GM21619 (cell line): ENCODE data around the gene RAD51B.
"Not testable (repeated sequence)": the region's sequence is repeated elsewhere in the genome, so short reads cannot be mapped to it uniquely, and the experiment has no call there.

Source experiments
- ATAC-seq: cut with Tn5 transposase; IDR thresholded peaks from one replicate; pipeline ENCODE4 v1.9.1; 2021; ENCODE audit not compliant: unreplicated experiment

The RAD51B gene

DNA sequence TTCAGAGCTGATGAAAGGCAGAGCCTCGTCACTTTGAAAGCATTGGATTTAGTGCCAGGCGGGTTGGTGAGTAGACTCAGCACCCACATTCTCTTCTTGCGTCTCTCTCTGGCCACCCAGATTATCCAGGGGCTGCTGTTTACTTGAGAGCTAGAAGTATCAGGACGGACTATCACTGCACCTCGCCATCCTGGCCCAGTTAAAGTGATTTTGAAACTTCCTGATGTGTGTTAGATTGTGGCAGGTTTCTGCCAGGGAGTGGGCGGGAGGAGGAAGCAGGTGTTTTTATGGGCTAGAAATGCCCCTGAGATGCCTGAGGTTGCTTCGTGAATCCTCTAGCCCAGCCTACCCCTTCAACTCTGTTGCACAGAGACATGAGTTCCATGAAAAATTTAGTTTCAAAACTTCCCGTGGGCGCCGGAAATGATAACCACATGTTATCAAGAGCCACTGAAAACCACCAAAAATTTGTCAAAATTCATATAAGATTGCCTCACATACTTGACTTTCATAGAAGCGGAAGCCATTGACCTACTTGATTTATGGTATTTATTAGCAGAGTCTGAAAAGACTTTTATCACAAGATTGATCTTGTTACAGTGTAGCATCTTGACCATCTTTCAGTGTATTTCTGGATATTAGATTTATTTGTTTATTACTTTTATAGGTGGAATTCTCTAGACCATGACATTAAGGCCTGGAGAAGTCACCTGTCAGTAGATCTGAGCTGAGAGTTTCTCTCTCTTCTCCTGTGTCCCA is 466.0 kb downstream of the RAD51B start:
- ATAC-seq, result no peak

DNA sequence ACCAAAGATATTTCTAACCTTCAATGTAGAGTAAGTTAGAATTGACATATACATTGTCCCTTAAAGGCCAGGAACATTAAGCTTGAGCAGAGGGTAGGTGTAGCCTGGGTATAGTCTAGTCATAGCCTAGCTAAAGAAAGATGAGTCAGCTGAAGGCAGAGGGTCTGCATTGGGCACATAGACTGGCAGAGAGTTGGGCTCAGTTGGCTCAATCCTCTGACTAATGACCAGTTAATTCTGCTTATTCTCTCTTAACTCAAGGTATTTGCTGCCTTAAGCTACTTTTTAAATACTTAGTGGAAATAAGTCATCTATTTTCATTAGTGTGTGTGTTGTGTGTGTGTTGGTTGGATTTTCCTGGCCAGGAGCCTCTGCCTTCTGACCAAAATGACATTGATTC is 467.1 kb downstream of the RAD51B start:
- no peak for ATAC-seq

DNA sequence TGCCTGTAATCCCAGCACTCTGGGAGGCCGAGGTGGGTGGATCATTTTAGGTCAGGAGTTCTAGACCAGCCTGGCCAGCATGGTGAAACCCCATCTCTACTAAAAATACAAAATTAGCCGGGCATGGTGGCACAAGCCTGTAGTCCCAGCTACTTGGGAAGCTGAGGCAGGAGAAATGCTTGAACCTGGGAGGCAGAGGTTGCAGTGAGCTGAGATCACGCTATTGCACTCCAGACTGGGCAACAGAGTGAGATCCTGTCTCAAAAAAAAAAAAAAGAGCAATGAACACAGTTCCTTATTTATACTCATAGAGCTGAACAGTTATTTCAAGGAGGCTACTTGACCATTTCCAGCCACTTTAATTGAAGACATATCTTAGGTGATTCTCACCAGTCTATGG is 469.9 kb downstream of the RAD51B start:
- ATAC-seq, result not testable (repeated sequence)

DNA sequence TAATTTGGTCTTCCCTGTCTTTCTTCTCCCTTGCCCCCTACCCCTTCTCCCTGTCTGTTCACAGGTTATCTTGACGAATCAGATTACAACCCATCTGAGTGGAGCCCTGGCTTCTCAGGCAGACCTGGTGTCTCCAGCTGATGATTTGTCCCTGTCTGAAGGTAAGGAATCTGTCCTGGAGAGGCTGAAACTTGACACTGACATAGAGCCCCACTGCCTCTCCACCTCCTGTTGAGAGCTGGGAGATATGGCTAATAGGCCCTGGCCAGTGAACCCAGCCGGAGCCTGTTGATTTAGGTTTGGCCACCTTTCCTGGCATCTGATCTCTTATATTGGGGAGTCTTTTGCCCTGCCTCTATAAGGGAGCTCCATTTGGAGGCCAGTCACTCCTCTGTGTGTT is 472.2 kb downstream of the RAD51B start:
- no peak for ATAC-seq

DNA sequence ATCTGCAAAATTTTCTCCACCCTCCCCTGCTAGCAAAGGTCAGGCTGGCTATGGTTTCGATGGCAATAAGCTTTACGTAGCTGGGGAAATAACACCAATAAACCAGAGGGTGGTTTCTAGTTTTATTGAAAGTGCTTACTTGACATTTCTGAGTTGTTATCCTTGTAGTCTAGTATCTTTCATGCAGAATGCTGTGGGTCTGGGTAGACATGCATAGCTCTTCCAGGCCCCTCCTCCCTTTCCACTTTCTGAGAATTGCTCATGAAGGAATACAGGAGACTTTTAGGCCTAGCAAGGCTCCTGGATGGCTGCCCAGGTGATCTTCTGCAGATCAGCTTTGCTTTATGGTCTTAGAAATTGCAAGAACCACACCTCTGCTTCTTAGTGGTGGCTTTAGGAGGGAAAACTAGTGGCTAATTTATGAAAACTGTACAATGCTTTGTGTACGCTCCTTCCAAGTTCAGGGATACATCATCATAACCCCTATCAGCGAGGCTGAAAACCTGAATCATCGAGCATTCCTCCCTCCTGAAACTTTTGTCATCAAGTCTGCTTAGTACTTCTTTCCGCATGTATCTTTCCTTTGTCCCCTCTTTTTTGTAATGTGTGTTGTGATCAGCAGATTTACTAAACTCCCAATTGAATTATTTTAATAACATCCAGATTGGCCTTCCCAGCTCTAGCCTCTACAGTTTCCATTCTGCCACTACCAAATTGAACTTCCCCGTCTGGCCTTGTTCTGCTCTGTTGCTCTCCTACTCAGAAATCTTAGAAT is 473.0 kb downstream of the RAD51B start:
- ATAC-seq, result no peak

DNA sequence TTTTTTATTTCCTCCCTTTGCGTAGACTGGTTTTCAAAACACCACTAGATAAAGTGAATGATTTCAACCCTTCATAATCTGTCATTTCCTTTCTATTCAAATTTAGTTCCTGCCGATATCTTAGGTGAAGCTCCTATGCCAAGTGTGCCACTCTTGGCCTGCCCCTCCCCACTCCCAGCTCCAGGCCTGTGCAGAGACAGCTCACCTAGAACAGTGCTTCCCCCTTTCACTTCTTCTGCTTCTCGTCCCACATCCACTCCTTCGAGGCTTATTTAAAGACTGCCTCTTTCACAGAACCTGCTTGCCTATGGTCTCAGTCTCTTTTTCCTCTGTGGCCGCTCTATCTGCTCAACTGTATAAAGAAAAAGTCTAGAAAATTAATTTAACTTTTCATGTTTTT is 473.8 kb downstream of the RAD51B start:
- ATAC-seq, result no peak

DNA sequence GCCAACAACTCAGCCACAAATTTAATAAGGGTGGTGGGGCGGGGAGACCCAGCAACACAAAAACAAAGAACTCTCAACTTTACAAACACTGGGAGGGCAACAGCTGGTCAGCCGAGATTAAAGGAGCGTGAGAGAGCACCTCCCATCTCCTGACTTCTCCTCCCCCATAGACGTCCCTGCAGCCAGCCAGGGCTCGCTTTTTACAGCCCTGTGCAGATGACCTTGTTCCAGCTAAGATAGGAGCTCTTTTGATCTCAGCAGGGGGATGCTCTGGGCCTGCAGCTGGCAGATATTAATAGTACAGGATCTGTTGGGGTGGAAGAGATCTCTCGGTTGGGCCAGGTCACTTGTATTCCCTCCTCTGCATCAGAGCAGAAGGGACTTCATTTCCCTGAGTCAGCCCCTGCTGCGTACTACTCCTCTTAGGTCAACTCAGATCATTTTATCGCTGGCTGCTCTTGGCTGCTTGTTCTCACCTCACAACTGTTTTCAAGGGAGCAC is 475.8 kb downstream of the RAD51B start:
- ATAC-seq, result no peak

DNA sequence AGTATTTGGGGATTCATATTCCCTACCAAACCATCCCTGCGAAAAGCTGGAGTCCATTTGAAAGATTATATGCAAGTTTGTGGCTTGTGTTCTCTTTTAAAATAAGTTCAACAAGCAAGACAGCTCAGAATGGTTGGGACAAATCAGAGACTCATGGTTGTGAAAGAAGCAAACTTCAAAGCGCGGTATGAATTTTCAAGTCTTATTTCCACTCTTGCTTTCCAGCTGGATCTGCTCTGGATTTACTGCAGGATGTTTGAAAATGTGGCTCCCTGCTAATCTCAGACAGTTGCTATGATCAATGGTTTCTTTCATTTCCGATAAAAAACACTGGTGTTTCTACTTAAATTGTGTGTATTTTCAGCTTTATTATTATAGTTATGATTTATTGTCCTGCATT is 477.5 kb downstream of the RAD51B start:
- ATAC-seq, result no peak

DNA sequence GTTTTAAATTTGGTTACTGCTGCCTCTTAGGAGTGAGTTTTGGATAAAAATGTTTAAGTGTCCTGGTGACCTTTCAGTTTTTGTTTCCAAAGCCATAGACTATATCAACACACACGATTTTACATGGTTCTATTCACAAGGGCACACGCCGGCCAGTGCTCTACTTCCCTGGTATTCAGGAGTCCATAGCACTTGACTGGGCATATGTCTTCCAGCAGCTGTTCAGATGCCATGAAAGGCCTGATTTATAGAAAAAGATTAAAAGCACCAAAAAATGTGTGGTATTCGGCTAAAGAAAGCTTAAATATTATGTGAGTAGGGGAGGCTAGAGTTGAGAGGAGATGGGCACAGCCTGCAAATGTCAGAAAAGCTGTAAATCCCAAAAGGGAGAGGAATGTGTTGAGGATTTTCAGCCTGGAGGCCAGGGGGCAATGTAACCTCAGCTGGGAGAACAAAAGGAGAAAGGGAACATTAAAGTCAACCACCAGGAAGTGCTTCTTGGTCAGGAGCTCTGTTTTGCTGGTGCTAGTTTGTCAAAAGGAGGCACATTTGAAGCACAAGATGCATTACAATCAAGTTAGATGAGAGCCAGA is 478.4 kb downstream of the RAD51B start:
- no peak for ATAC-seq

DNA sequence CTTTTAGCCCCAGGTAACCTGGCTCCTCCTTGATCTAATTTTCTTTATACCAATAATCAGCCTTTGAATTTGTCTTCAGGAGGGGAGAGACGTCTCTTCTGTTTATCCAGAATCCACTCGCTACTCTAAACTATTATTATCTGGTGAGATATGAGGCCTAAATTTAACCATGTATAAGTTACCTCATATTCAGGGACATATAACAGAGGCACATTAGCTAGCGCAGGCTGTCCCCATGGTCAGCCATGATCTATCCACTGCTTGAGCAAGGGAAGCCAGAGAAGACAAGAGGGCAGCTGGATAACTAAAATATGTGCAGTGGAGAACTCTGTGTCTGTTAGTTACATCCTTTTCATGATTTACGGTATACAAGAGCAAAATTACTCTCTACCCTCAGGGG is 481.0 kb downstream of the RAD51B start:
- no peak for ATAC-seq

DNA sequence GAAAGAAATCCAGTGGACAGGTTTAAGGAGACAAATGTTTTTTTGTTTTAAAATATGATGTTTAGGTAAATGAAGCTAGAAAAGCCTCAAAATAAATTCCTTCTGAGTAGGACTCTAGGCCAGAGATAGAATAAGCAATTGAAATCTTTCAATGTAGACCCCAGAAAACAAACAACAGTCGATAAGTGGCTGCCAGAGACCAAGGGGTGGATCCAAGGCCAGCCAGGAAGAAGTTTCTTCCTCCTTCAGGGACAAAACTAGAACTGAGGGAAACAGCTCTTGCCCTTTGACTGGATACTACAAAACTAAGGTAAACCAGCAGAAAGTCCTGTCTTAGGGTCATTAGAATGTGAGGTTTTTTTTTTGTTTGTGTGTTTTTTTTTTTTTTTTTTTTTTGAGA is 481.6 kb downstream of the RAD51B start:
- ATAC-seq, result no peak

DNA sequence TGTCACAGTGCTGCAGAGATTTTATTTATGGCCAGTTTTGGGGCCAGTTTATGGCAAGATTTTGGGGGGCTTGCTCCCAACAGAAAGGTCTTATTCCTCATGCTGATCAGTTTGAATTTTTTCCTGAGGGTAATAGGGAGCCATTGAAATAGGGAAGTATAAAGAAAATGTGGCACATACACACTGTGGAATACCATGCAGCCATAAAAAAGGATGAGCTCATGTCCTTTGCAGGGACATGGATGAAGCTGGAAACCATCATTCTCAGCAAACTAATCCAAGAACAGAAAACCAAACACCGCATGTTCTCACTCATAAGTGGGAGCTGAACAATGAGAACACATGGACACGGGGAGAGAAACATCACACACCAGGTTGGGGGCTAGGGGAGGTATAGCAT is 483.4 kb downstream of the RAD51B start:
- ATAC-seq, result not testable (repeated sequence)

DNA sequence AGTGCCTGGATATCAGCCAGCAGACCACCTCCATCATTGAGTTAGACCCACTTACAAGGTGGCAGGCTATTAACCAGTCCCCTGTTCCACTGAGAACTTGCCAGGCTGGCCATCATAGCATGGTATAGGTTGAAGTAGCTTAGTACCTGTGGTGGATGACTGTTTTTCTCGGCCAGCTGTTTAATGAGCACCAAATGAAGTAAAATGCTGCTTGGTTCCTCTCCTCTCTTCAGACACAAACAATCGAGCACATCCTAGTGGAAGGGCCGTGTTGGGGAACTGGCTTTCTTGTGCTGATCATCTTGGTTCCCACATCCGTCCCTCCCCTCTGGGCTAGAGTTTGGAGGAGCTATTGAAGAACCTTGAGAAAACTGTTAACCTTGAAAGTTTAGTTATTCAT is 486.2 kb downstream of the RAD51B start:
- ATAC-seq, result peak; percentile 21

DNA sequence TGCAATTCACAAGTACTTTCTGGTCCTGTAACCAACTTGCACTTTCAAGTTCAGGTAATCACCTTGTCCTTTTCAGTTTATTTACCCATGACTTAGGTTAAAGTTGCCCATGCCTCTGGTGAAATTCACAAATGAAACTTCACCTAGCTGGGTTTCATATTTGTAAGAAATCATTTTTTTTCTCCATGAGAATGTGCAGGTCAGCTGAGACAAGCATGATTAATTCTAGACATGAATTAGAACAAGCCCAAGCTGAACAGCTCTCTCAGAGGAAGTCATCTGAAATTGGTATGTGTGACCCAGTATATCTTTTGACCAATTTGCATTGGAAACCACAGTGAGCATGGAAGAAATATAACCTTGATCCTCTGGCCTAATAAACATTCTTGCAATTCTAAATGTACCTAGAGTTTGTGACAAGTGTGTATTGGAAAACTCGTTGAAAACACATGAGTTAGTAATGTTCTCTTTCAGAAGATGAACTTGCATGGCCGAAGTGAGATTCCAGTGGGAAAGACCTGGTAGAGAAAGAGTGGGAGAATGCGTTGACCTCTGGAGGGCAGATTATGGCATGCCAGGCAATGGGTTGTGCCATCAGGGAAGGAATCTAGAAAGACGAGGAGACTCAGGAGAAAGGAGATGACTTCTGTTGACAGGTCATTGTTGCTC is 486.8 kb downstream of the RAD51B start:
- ATAC-seq, result peak; percentile 71

DNA sequence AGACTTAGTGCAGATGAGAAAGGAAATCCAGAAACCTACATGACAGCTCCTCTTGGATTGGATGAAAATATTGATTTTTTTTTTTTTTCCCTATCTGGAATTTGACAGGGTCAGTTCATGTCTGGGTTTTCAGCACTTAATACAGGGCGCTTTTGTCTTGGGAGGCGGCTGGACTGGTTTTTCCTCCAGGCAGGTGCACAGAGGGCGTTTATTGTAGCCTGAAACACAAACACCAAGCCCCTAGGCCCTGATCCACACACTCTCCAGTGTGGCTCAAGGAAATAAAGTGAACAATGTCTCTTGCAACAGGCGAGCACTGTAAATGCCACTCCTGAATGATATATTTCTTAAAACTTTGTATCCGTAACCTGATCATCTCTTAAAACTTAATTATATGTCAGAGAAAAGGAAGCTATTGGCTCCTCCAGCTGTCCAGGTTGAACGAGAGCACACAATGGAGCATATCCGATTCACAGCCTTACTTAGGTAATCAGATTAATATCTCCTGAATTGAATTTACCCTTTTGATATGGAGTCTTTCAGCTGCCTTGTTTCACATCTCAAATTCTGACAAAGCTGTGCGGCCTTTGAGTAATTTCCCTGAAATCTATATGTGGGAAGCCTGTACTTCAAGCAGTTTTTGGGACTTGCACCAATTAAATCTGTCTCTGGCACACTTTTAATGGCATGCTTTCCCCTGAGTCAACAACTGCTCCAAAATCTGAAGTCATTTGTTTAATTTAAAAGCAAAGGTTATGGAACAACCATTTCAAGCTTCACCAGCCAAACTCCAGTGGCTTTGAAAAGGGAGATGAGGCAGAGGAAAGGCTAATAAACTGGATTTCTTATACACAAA is 487.6 kb downstream of the RAD51B start:
- ATAC-seq, result no peak

DNA sequence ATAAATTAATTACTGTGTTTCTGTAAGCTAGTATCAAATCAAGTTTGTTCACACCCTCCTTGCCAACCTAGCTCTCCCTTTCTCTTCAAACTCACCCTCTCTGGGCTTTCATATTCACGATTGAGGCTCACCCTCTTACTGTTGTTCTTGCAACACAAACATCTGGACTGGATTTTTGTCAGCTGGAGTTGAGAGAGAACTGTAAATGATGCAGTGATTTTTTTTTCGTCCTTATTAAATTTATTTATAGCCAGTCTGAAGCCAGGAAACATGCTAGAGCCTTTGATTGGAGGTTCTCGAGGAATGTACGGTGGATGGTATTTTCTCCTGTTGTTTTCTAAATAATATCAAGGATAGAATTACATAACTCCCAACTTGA is 488.2 kb downstream of the RAD51B start:
- ATAC-seq, result no peak

DNA sequence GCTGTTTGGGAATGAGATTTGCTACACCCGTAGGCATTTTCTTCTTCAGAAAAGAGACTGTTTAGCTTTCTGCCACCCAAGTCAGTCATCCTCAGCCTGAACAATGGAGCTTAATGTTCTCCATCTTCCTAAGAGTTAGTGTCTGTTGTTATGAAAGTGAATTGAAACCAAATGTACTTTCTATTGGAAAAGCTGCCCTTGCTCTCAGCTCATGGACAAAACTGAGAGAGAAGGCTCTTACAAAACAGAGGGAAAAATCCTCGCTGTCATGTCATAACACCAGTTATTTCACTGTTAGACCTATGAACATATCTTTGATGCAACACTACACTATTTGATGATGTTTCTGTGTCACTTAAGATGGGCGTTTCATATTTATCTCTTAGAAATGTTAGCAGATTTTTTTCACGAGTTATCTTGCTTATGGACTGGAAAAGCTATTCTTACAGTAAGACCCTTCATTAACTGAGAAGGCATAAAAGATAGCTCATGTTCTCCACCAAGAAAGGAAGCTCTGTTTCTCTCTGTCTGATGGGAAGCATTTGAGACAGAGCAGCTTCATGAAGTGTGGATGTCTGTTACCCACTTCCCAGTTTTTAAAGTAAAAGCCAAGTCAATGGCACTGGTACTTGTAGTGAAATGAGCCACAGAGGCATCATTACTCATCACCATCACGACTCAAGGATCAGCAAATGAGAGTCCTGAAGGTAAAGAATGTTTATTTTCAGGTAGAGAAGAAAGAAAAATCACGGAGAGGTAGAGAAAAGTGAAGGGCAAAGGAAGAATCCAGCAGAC is 489.3 kb downstream of the RAD51B start:
- no peak for ATAC-seq

DNA sequence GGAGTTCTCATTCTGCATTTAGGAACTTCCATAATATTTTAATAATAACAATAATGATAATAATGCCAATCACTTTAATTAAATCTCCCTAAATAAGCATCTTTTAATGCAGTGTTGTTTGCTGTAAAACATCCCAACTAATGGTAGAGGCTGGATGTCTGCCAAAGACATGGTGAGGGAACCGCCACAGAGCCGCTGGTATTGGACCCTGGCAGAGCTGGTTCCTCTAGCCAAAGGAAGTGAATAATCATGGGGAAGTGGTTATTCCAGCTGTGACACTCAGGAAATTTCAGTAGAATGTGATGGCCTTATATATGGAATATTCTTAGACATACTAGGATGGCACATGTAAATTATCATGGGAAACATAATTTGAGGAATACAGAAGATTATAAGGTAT is 490.0 kb downstream of the RAD51B start:
- ATAC-seq, result no peak

DNA sequence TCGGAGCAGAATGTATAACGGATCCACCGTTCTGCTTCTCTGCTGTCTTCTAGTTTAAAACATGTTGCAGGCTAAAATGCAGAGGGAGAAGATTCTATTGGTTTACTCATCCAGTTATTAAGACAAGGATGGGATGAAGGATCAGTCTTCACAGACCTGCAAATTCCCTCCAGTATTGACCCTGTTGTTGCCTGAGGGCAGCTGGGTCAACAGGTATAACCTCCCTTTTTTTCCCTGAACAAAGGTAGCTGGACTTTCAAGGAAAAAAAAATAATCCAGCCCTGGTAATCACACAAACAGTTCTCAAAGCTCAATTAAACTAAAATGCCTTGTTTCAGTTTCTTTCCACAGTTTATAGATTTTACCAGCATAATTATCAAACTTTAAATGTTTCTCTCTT is 492.7 kb downstream of the RAD51B start:
- ATAC-seq, result no peak
